RWPE2 (cell line): Measurements from ENCODE around the gene XIST.
"Not testable (repeated sequence)": the region's sequence is repeated elsewhere in the genome, so short reads cannot be mapped to it uniquely, and the experiment has no call there.

Experiments
- ATAC-seq: fragments of 200-7000 bp; cut with Tn5 transposase; 3 replicates; pipeline ENCODE4 v1.9.1; 2021; ENCODE audit warnings: low read depth
- DNase-seq: peaks from one replicate; pipeline ENCODE4 v3.0.0-alpha.2; 2020; ENCODE audit warnings: low spot score
- H3K27ac ChIP-seq: fragments of 450-650 bp; 2 replicates; pipeline ENCODE4 v1.5.1; 2017; ENCODE audit warnings: mild to moderate bottlenecking; ENCODE audit not compliant: poor library complexity, severe bottlenecking
- H3K27me3 ChIP-seq: fragments of 250-450 bp; sonication (Bioruptor Pico); 2 replicates; pipeline ENCODE4 v1.5.1; 2021; ENCODE audit warnings: mild to moderate bottlenecking, moderate library complexity; ENCODE audit not compliant: insufficient read depth, poor library complexity, severe bottlenecking
- H3K36me3 ChIP-seq: fragments of 250-450 bp; sonication (Bioruptor Pico); 2 replicates; pipeline ENCODE4 v1.5.1; 2020; ENCODE audit warnings: low read depth, mild to moderate bottlenecking, moderate library complexity
- H3K4me1 ChIP-seq: fragments of 250-450 bp; sonication (Bioruptor Pico); 2 replicates; pipeline ENCODE4 v1.5.1; 2021; ENCODE audit warnings: mild to moderate bottlenecking, moderate library complexity; ENCODE audit not compliant: insufficient read depth, poor library complexity, severe bottlenecking
- H3K4me3 ChIP-seq: fragments of 250-450 bp; sonication (Bioruptor Pico); 2 replicates; pipeline ENCODE4 v1.5.1; 2021; ENCODE audit warnings: mild to moderate bottlenecking, moderate library complexity; ENCODE audit not compliant: severe bottlenecking
- H3K9me3 ChIP-seq: fragments of 250-450 bp; sonication (Bioruptor Pico); 2 replicates; pipeline ENCODE4 v1.5.1; 2021; ENCODE audit warnings: mild to moderate bottlenecking, moderate library complexity; ENCODE audit not compliant: severe bottlenecking
- TF ChIP-seq, protein P1 (sequence below): fragments of 450-650 bp; IDR thresholded peaks from one replicate; pipeline ENCODE4 v1.5.1; 2017; ENCODE audit warnings: mild to moderate bottlenecking, moderate library complexity; ENCODE audit not compliant: poor library complexity, severe bottlenecking

XIST gene

DNA sequence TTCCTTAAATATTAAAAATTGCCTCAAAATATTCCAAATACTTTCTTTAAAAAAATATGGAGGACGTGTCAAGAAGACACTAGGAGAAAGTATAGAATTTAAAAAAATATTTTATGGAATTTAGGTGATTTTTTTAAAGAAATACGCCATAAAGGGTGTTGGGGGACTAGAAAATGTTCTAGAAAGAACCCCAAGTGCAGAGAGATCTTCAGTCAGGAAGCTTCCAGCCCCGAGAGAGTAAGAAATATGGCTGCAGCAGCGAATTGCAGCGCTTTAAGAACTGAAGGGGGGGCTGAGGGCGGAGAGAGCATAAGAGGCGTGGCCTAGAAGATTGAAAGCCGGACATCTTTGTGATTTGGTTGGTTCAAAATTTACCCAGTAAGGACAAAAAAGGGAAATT, at the start of gene XIST:
TSS of gene XIST (minus strand) at position 248 of the 400 bp plus-strand sequence.
- TF ChIP-seq, protein P1, sequence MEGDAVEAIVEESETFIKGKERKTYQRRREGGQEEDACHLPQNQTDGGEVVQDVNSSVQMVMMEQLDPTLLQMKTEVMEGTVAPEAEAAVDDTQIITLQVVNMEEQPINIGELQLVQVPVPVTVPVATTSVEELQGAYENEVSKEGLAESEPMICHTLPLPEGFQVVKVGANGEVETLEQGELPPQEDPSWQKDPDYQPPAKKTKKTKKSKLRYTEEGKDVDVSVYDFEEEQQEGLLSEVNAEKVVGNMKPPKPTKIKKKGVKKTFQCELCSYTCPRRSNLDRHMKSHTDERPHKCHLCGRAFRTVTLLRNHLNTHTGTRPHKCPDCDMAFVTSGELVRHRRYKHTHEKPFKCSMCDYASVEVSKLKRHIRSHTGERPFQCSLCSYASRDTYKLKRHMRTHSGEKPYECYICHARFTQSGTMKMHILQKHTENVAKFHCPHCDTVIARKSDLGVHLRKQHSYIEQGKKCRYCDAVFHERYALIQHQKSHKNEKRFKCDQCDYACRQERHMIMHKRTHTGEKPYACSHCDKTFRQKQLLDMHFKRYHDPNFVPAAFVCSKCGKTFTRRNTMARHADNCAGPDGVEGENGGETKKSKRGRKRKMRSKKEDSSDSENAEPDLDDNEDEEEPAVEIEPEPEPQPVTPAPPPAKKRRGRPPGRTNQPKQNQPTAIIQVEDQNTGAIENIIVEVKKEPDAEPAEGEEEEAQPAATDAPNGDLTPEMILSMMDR: no peak
- no peaks in the 10 kb centered on the region for H3K36me3 ChIP-seq
- H3K27ac ChIP-seq: no peak within 1 kb of the TSS
- ATAC-seq (no peak), DNase-seq (no peak)
- H3K9me3 ChIP-seq: no peaks in the 10 kb centered on the region
- H3K4me3 ChIP-seq: no peak within 1 kb of the TSS
- no peaks in the 10 kb centered on the region for H3K27me3 ChIP-seq
- H3K4me1 ChIP-seq: no peaks in the 10 kb centered on the region

DNA sequence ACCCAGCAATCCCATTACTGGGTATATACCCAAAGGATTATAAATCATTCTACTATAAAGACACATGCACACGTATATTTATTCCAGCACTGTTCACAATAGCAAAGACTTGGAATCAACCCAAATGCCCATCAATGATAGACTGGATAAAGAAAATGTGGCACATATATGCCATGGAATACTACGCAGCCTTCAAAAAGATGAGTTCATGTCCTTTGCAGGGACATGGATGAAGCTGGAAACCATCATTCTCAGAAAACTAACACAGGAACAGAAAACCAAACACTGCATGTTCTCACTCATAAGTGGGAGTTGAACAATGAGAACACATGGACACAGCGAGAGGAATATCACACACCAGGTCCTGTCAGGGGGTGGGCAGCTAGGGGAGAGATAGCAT, 45.8 kb upstream of the XIST start:
- H3K4me1 ChIP-seq, H3K27ac ChIP-seq, H3K4me3 ChIP-seq, ATAC-seq, H3K36me3 ChIP-seq, DNase-seq, H3K9me3 ChIP-seq, H3K27me3 ChIP-seq: not testable (repeated sequence)

DNA sequence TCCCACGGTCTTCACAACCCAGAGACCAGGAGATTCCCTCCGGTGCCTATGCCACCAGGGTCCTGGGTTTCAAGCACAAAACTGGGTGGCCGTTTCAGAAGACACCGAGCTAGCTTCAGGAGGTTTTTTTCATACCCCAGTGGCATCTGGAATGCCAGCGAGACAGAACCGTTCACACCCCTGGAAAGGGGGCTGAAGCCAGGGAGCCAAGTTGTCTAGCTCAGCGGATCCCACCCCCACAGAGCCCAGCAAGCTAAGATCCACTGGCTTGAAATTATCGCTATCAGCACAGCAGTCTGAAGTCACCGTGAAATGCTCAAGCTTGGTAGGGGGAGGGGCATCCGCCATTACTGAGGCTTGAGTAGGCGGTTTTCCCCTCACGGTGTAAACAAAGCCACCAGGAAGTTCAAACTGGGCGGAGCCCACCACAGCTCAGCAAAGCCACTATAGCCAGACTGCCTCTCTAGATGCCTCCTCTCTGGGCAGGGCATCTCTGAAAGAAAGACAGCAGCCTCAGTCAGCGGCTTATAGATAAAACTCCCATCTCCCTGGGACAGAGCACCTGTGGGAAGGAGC, 40.1 kb upstream of the XIST start:
- not testable (repeated sequence) for H3K27ac ChIP-seq, H3K4me3 ChIP-seq, ATAC-seq, H3K27me3 ChIP-seq, H3K9me3 ChIP-seq, H3K4me1 ChIP-seq, DNase-seq, H3K36me3 ChIP-seq

DNA sequence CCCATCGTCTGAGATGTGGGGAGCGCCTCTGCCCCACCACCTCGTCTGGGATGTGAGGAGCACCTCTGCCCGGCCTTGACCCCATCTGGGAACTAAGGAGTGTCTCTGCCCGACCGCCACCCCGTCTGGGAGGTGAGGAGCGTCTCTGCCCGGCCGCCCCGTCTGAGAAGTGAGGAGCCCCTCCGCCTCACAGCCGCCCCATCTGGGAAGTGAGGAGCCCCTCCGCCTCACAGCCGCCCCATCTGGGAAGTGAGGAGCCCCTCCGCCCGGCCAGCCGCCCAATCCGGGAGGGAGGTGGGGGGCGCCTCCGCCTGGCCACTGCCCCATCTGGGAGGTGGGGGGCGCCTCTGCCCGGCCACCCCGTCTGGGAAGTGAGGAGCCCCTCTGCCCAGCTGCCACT, 29.7 kb upstream of the XIST start:
- not testable (repeated sequence) for H3K4me1 ChIP-seq, H3K4me3 ChIP-seq, H3K27ac ChIP-seq, H3K9me3 ChIP-seq, ATAC-seq, H3K27me3 ChIP-seq, DNase-seq, H3K36me3 ChIP-seq

DNA sequence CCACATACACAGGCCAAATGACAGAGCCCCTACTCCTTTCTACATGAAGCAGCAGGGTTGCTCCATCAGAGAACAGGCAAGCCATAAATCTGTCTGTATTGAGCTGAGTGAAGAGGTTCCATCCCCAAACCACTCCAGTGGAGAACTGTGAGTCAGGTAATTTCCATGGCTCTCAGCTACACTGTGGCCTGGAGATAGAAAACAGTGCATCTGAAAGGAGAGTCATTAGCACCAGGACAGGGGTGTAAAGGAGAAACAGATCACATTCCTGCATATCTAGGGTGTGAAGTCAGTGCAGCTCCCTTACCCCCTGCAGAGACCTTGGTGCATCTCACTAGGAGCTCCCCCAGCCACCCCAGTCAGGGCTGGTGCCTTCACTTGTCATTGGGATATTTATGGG, 25.2 kb upstream of the XIST start:
- DNase-seq (no peak), ATAC-seq (no peak)
- Histone ChIP-seq H3K27me3 (no peaks in the 10 kb centered on the region), H3K4me3 (no peak overlapping the region), H3K9me3 (no peaks in the 10 kb centered on the region), H3K4me1 (no peaks in the 10 kb centered on the region), H3K27ac (no peak overlapping the region), H3K36me3 (no peaks in the 10 kb centered on the region)
- TF ChIP-seq, protein P1: no peak

DNA sequence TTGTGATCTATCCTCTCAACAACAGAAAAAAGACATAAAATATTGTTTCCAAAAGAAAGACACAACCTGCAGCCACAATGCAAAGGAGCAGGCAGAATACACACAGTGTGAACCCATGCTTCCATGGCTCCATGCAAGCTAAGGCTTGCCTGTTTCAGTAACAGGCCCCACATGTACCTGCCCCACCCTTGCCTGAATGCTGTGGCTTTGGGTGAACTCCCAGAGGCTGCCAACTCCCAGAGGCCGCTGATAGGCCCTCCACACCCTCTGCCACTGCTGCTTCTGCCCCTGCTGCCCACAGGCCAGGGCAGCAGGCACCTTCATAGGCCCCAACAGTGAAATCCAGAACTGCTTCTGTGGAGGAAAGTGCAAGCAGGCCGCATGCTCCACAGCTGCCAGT, 24.4 kb upstream of the XIST start:
- DNase-seq (no peak), ATAC-seq (peak; percentile 69)
- Histone ChIP-seq H3K27ac (no peak overlapping the region), H3K9me3 (no peaks in the 10 kb centered on the region), H3K4me1 (no peaks in the 10 kb centered on the region), H3K27me3 (no peaks in the 10 kb centered on the region), H3K4me3 (no peak overlapping the region), H3K36me3 (no peaks in the 10 kb centered on the region)
- TF ChIP-seq, protein P1: no peak
